HG02759 (cell line): Measurements from ENCODE around the gene GCAT.

ENCODE experiments used
- ATAC-seq: cut with Tn5 transposase; IDR thresholded peaks from one replicate; pipeline ENCODE4 v1.9.1; 2021; ENCODE audit warnings: mild to moderate bottlenecking, moderate library complexity; ENCODE audit not compliant: unreplicated experiment

Gene GCAT

GRCh38 chr22:37807410-37808293, at the start of gene GCAT:
Gene GCAT (plus strand): TSS chr22:37807934. CDS start chr22:37807968, 34 bp downstream.
- peak; percentile 84 for ATAC-seq

DNA sequence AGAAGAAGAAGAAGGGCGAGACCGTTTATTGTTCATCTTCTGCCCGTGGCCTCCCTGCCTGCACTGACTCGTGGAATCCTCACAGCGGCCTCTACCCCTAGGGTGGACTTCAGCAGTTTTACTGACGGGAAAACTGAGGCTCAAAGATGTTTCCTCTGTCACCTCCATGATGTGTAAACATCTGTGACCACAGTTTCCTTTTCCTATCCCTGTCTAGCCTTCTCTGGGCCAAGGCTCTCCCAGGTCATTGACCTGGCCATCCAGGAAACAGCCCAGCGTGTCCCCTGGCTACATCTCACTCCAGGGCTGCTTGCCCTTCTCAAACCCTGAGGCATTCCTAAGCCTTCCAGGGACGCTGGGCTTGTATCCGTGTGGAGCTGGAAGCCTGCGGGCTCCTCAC, 49.0 kb upstream of the GCAT start:
- no peak for ATAC-seq

GRCh38 chr22:37759281-37759680, 48.5 kb upstream of the GCAT start:
- ATAC-seq: no peak

DNA sequence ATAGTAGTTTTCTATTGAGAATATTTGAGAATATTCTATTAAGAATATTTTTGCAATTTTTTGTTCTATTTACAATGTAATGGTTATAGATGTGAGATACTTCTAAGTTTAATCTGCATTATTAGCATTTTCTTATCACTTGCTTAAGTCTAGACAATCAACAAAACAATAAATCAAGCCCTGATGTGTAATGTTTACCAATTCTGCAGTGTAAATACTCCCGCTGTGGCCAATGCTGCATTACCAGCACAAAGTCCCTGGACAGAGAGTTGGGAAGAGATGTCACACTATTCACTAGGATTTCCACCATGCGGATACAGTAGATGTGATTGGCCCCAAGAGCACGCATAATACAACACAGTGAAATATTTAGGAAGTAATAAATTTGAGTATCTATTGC, 47.6 kb upstream of the GCAT start:
- no peak for ATAC-seq

GRCh38 chr22:37762389-37762836, 45.3 kb upstream of the GCAT start:
- no peak for ATAC-seq

- ATAC-seq: no peak
Measured at GRCh38 chr22:37763012-37763411, 44.7 kb upstream of the GCAT start.

DNA sequence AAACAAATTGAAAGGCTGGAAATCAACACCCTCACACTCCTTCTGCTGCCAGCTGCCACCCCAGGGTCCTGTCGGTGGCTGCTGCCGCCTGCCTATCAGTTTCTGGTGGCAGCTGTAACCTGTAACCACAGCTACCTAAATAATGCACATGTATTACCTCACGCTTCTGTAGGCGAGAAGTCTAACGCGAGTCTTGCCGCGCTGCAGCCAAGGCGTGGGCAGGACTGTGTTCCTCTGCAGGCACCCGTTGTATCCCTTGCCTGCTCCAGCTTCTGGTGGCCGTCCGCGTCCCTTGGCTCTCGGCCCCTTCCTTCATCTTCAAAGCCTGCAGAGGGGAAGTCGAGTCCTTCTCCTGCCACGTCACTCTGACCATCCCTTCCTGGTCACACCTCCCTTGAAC, 44.1 kb upstream of the GCAT start:
- ATAC-seq: no peak

- ATAC-seq: no peak
Measured at GRCh38 chr22:37764622-37765021, 43.1 kb upstream of the GCAT start.

- ATAC-seq: no peak
Measured at GRCh38 chr22:37765498-37765897, 42.2 kb upstream of the GCAT start.

DNA sequence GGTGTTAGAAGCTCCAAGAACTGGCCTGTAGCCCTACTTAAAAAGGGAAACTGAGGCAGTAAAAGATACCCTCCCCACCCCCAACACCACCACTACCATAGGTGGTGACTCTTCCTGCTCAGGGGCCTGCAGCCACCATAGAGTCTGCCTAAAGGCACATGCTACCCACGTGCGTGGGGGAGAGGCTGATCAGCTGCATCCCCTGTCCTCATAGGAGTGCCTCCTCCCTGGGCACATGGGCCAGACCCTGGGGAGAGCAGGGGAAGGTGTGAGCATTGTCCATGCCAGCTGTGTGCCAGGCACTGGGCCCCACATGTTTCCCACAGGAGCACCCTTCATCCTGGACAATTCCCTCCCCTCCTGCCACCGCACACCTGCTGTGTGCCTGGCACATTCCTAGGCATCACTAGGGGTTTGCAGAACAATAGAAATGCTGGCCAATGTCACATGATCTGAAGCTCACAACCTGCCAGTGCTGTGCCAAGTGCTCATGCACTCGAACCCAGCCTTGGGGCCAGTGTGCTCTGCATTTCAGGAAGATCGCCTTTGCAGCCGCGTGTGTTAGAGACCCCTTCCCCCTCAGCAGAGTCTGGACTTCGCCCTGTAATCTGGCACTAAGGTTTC, 41.7 kb upstream of the GCAT start:
- ATAC-seq: no peak

GRCh38 chr22:37768273-37768672, 39.5 kb upstream of the GCAT start:
- ATAC-seq: no peak

DNA sequence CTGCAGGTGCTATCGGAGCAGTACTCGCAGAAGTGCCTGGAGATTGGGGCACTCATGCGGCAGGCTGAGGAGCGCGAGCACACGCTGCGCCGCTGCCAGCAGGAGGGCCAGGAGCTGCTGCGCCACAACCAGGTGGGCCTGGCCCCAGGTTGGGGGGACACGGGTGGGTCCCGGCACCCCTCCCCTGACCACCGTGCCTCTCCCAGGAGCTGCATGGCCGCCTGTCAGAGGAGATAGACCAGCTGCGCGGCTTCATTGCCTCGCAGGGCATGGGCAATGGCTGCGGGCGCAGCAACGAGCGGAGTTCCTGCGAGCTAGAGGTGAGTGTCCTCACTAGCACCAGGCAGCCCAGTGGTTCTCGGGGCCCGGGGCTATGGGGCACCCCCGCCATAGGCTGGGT, 38.7 kb upstream of the GCAT start:
- ATAC-seq: no peak

DNA sequence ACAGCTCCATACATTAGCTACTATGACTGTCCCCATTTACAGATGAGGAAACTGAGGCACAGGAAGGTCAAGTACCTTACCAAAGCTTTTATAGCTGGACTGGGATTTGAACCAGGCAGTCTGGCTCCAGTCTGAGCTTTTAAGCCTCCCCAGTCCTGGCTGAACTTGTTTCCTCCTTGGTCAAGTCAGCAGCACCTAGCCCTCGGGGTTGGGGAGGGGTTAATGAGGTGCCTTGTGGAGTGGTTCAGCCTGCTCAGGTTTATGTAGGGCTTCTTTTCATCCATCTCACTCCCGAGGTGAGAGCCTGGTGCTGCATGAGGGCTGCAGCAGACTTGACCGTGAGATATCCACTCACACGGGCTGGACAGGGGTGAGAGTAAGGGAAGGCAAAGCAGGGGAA, 36.7 kb upstream of the GCAT start:
- ATAC-seq: no peak

- ATAC-seq: no peak
Measured at GRCh38 chr22:37771702-37772427, 35.9 kb upstream of the GCAT start.

GRCh38 chr22:37774728-37775127, 33.0 kb upstream of the GCAT start:
- no peak for ATAC-seq

DNA sequence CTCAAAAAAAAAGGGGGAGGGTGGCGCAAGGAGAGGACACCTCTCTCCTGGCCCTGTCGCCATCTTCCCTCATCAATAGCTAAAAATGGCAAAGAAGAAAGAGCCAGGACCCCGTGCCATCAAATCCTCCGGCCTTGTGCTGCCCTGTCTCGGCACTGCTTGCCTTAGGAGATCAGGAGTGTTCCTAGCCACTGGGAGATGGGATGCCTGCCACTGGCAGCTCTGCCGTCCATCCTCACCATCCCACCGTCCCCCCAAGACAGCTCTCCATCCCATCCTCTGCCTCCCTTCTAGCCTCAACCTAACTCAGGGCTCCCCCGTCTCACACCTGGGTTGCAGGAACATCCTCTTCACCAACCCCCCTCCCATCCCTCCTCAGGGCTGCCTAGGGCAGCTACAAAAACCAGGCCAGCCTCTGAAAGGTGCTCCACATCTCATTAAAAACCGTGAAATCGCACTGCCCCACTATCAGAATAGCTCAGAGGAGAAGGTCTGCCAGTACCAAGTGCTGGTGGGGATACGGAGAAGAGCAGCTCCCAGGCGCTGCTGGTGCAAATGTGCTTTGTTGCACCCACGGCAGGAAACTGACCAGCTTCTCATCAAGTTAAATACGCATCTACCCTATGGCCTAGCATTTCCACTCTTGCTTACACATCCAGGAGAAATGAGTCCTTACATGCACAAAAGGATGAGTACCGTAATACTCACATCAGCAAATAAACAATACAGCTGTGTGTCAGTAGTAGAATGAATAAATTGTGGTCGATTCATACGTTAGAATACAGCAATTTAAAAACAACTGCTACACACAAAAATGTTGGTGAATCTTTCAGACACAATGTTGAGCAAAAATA, 31.7 kb upstream of the GCAT start:
- no peak for ATAC-seq

GRCh38 chr22:37776639-37777005, 31.1 kb upstream of the GCAT start:
- no peak for ATAC-seq

DNA sequence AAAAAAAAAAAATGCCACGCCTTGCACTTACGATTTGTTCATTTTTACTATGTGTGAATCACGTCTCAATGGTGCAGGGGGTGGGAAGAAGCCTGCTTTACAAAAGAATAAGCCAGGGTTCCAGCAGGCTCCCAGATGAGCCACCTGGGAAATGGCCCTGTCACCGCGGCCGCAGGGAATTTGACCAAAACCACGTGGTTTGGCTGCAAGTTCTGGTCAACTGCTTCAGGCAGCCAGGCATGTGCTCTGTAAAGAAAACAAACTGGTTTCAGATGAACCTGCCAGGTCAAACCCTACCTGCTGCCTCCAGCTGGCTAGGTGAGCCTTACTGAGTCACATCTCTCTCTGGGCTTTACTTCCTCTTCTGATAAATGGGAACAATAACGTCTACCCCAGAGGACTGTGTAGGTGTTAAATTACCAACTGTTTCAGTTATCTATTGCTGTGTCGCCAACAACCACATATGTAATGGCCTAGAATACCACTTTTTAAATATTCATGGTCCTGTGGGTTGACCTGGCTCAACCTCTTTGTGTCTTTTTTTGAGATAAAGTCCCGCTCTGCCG, 30.5 kb upstream of the GCAT start:
- peak; percentile 67 for ATAC-seq

DNA sequence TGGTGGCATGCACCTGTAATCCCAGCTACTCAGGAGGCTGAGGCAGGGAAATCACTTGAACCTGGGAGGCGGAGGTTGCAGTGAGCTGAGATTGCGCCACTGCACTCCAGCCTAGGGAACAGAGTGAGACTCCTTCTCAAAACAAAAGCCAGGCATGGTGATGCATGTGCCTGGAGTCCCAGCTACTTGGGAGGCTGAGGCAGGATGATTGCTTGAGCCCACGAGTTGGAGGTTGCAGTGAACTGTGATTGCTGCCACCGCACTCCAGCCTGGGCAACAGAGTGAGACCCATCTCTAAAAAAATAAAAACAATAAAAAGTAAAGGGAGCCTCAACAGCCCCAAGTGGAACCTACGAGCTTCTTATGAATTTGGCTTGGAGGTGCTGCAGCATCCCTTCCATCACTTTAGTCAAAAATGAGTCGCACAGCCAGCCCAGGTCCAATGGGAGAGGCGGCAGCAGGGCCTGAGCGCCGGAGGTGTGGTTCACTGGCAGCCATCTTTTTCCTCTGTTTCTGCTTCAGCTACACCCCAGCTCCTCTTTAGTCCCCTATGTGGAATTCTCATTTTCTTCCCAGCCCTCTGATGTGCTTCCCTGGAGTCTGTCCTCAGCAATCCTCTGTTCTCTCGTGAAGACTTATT, 29.2 kb upstream of the GCAT start:
- no peak for ATAC-seq

DNA sequence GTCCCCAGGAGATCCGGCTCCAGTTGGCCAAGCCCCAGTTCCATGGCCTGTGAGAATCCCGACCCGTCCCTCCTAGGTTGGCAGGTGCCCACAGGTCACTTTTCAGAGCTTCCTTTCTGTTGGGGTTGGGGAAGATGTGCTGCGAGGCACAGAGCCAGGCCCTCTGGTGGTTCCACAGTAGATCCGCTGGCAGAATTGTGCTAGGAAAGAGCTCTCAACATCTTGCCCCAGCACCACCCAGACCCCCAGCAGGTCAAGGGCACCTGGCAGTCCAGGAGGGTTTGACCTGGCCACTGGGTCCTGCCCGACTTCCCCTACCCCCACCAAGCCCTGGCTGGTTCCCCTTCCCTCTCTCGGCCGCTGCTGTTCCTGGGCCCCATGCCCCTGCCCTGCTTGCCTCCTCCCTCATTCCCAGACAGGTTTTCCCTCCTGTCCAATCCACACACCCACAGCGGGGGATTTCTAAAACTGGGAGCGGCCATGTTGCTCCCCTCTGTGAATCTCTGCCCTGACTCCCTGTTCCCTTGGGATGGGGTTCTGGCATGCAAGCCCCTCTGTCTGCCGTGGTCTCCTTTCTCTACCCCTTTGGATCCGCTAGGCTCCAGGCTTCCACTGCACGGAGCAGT, 26.2 kb upstream of the GCAT start:
- ATAC-seq: no peak
